ENCODE data around the gene PJA2.

The PJA2 gene

DNA sequence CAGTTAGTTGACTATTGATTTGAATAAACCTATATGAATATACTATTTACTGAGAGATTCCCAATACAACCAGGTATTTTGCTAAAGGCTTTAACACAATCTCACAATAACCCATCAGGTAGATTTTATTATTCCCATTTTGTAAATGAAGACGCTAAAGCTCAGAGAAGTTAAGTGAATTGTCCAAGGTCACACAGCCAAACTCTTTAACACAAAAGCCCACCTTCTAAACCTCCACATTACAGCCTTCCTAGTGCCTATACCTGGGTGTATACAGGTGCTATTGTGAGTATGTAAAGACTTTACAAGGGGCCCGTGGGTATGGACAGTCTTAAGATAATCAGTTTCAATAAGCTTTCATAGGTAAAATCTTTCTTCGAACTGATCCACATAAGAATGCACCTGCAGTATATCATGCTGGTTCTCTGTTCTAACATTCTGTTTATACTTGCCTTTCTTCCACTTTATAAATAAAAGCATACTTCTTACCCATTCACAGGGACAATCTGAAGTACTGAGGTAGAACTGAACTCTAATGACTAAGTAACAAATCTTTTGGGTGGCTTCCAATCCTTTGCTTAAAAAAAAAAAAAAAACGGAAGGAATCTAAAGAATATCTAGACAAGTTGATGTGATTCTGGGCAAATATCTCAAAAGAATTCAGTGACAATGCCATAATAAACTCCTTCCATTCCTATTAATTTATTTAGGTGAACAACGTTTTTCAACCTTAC, 59.1 kb downstream of the PJA2 start:
- ATAC-seq (replicated peaks) (no peak), DNase-seq (no peak)
- Mint-ChIP-seq H3K4me3 (no peak overlapping the region), H3K27me3 (no peaks in the 10 kb centered on the region), H3K4me1 (peaks cover 6 to 23% of the 10 kb centered on the region in 2 donors), H3K9me3 (no peaks in the 10 kb centered on the region), H3K27ac (no peak overlapping the region), H3K36me3 (peaks cover 14 to 22% of the 10 kb centered on the region in 2 donors)

GRCh38 chr5:109349388-109349787, 60.4 kb downstream of the PJA2 start:
- Mint-ChIP-seq H3K4me3 (no peak overlapping the region), H3K27ac (no peak overlapping the region), H3K36me3 (peaks cover 14 to 32% of the 10 kb centered on the region in 2 donors), H3K4me1 (peaks cover 6 to 23% of the 10 kb centered on the region in 2 donors), H3K9me3 (no peaks in the 10 kb centered on the region), H3K27me3 (no peaks in the 10 kb centered on the region)
- ATAC-seq (replicated peaks), result no peak
- no peak for DNase-seq

DNA sequence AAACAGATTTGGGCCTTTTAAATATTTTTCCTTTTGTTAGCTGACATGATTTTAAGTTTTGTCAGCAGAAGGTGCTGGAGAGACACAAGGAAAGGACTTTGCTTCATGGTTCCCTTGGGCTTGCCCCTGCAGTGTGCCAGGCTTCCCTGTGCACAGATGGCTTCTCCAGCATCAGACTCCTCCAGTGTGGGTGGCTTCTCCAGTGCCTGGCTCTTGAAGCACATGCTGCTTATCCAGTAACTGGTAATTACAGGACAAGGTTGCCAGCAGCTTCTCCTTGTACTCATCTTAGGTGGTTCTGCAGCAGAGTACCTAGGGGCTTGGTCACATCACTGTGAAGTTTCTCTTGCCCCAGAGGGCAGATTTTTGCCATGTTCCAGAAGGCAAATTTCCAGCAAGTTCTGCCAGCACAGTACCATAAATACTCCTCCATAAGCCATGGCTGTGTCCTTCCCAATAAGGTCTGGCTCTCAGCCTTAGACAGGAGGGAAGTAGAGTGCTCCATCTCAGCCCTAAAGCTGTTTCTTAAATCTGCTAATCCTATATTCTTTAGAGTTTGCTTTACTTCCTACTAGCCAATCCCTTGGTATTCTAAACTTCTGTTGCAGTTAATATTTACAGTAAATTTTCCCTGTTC, 62.4 kb downstream of the PJA2 start:
- no peak overlapping the region for H3K4me3 Mint-ChIP-seq
- peaks cover 14 to 32% of the 10 kb centered on the region in 2 donors for H3K36me3 Mint-ChIP-seq
- no peaks in the 10 kb centered on the region for H3K27me3 Mint-ChIP-seq
- H3K27ac Mint-ChIP-seq, result peak overlapping the region; percentile 54
- no peaks in the 10 kb centered on the region for H3K9me3 Mint-ChIP-seq
- DNase-seq, result no peak
- H3K4me1 Mint-ChIP-seq, result peaks cover 6 to 23% of the 10 kb centered on the region in 2 donors
- ATAC-seq (replicated peaks), result no peak

DNA sequence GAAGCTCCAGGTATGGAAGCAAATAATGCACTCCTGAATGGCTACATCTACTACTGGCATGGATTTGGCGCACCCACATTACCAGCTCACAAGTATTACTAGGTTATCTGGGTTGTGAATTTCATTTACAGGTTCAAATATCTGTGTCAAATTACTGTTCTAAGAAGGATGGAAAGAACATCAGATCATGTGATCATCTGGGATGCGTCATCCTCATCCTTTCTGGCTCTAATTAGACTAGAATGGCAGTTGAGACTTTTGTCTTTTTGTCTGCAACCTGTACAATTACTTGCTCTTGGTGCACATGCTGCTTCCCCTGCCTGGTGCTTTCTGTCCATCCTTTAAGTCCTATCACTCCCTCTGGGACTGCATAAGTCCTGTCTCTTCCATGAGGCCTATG, 64.1 kb downstream of the PJA2 start:
- Mint-ChIP-seq H3K27ac (no peak overlapping the region), H3K9me3 (no peaks in the 10 kb centered on the region), H3K36me3 (peaks cover 14 to 29% of the 10 kb centered on the region in 2 donors), H3K4me1 (peaks cover 6 to 23% of the 10 kb centered on the region in 2 donors), H3K4me3 (no peak overlapping the region), H3K27me3 (no peaks in the 10 kb centered on the region)
- no peak for DNase-seq
- no peak for ATAC-seq (replicated peaks)

GRCh38 chr5:109340351-109340750, 69.4 kb downstream of the PJA2 start:
- no peak for ATAC-seq (replicated peaks)
- no peaks in the 10 kb centered on the region for H3K27me3 Mint-ChIP-seq
- peak overlapping the region in 1 of 2 donors; percentile 39 for H3K4me3 Mint-ChIP-seq
- peaks cover 18 to 36% of the 10 kb centered on the region in 2 donors for H3K36me3 Mint-ChIP-seq
- peaks cover 0 to 2% of the 10 kb centered on the region in 2 donors for H3K4me1 Mint-ChIP-seq
- H3K9me3 Mint-ChIP-seq, result no peaks in the 10 kb centered on the region
- DNase-seq, result no peak
- no peak overlapping the region for H3K27ac Mint-ChIP-seq

DNA sequence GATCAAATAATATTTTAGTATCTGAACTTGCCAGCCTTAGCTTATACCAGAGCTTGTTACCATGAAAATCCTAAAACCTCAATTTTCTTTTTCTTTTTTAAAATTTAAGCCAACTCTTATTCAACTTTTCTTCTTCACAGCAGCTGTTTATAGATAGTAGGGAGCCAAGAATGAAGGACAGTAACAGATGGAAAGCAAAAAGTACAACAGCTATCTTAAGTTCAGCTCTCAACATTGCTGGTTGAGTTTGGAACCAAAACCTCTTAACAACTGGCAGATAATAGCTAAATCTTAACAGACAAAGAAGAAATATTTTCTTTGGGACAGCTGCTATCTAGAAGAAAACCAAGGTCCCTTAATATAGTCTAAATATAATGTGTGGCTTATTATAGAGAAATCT, 74.7 kb downstream of the PJA2 start:
- Mint-ChIP-seq H3K4me1 (peaks cover 0 to under 1% of the 10 kb centered on the region in 2 donors), H3K36me3 (peaks cover 20 to 32% of the 10 kb centered on the region in 2 donors), H3K9me3 (no peaks in the 10 kb centered on the region), H3K4me3 (no peak overlapping the region), H3K27ac (no peak overlapping the region), H3K27me3 (no peaks in the 10 kb centered on the region)
- ATAC-seq (replicated peaks), result no peak
- DNase-seq, result no peak

- no peaks in the 10 kb centered on the region for H3K4me1 Mint-ChIP-seq
- H3K27ac Mint-ChIP-seq, result no peak overlapping the region
- ATAC-seq (replicated peaks) (no peak), DNase-seq (no peak)
- no peaks in the 10 kb centered on the region for H3K9me3 Mint-ChIP-seq
- peaks cover 17 to 27% of the 10 kb centered on the region in 2 donors for H3K36me3 Mint-ChIP-seq
- no peak overlapping the region for H3K4me3 Mint-ChIP-seq
- no peaks in the 10 kb centered on the region for H3K27me3 Mint-ChIP-seq
Measured at GRCh38 chr5:109334056-109334455, 75.7 kb downstream of the PJA2 start.

GRCh38 chr5:109329333-109330237, 80.2 kb downstream of the PJA2 start:
- Mint-ChIP-seq H3K27me3 (no peaks in the 10 kb centered on the region), H3K4me3 (no peak overlapping the region), H3K27ac (no peak overlapping the region), H3K4me1 (no peaks in the 10 kb centered on the region), H3K9me3 (no peaks in the 10 kb centered on the region), H3K36me3 (peaks cover 12 to 23% of the 10 kb centered on the region in 2 donors)
- DNase-seq, result no peak
- ATAC-seq (replicated peaks), result no peak

- no peak for DNase-seq
- Mint-ChIP-seq H3K4me1 (no peaks in the 10 kb centered on the region), H3K27me3 (no peaks in the 10 kb centered on the region), H3K36me3 (peaks cover 14 to 24% of the 10 kb centered on the region in 2 donors), H3K4me3 (no peak overlapping the region), H3K27ac (peak overlapping the region; percentile 26), H3K9me3 (no peaks in the 10 kb centered on the region)
- ATAC-seq (replicated peaks), result no peak
Measured at GRCh38 chr5:109328626-109329025, 81.1 kb downstream of the PJA2 start.

GRCh38 chr5:109327570-109327969, 82.2 kb downstream of the PJA2 start:
- Mint-ChIP-seq H3K4me3 (no peak overlapping the region), H3K9me3 (no peaks in the 10 kb centered on the region), H3K36me3 (peaks cover 12 to 26% of the 10 kb centered on the region in 2 donors), H3K27ac (no peak overlapping the region), H3K4me1 (no peaks in the 10 kb centered on the region), H3K27me3 (no peaks in the 10 kb centered on the region)
- DNase-seq (no peak), ATAC-seq (replicated peaks) (no peak)

GRCh38 chr5:109326919-109327318, 82.9 kb downstream of the PJA2 start:
- no peak overlapping the region for H3K27ac Mint-ChIP-seq
- no peaks in the 10 kb centered on the region for H3K4me1 Mint-ChIP-seq
- no peak overlapping the region for H3K4me3 Mint-ChIP-seq
- peaks cover 12 to 28% of the 10 kb centered on the region in 2 donors for H3K36me3 Mint-ChIP-seq
- ATAC-seq (replicated peaks) (no peak), DNase-seq (no peak)
- no peaks in the 10 kb centered on the region for H3K9me3 Mint-ChIP-seq
- H3K27me3 Mint-ChIP-seq, result no peaks in the 10 kb centered on the region

- peaks cover 0 to 2% of the 10 kb centered on the region in 2 donors for H3K4me1 Mint-ChIP-seq
- DNase-seq (no peak), ATAC-seq (replicated peaks) (no peak)
- H3K36me3 Mint-ChIP-seq, result peaks cover 13 to 34% of the 10 kb centered on the region in 2 donors
- H3K27ac Mint-ChIP-seq, result no peak overlapping the region
- H3K4me3 Mint-ChIP-seq, result no peak overlapping the region
- no peaks in the 10 kb centered on the region for H3K27me3 Mint-ChIP-seq
- H3K9me3 Mint-ChIP-seq, result no peaks in the 10 kb centered on the region
Measured at GRCh38 chr5:109325456-109325855, 84.3 kb downstream of the PJA2 start.

DNA sequence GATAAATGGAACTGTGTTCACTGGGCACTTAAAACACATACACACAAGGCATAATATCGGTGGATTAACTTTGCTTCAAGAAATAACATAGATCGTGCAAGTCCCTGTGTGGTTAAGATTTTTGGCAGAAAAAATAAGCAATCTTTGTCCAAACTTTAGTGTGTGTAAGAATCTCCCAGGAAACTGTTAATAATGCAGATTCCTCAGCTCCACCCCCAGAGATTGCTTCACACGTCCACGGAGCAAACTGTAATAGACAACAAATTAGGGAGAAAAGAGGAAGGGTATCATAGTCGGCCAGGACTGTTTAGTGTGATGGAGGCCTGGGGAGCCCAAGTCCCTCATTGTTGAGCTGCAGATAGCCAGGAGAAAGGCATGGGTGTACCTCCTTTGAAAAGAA, 84.8 kb downstream of the PJA2 start:
- Mint-ChIP-seq H3K9me3 (no peaks in the 10 kb centered on the region), H3K36me3 (peaks cover 15 to 37% of the 10 kb centered on the region in 2 donors), H3K4me3 (no peak overlapping the region), H3K4me1 (peaks cover 0 to 2% of the 10 kb centered on the region in 2 donors), H3K27ac (no peak overlapping the region), H3K27me3 (no peaks in the 10 kb centered on the region)
- no peak for ATAC-seq (replicated peaks)
- DNase-seq, result no peak

DNA sequence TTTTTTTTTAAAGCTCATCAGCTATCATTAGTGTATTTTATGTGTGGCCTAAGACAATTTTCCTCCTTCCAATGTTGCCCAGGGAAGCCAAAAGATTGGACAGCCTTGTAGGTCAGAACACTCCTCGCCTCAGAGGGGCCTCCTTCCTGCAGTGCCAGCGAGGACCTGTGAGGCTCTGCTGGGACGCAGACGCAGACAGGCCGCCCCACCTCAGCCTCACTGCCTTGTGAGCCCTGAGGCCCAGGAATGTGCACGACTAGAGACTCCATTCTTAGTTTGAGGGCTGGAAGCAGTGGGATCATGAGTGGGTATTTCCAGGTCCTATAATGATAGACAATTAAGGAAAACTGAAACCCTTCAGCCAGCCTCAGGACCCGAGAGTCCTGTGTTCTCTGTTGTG, 85.4 kb downstream of the PJA2 start:
- Mint-ChIP-seq H3K9me3 (no peaks in the 10 kb centered on the region), H3K36me3 (peaks cover 15 to 37% of the 10 kb centered on the region in 2 donors), H3K27ac (no peak overlapping the region), H3K4me3 (no peak overlapping the region), H3K27me3 (no peaks in the 10 kb centered on the region), H3K4me1 (peaks cover 0 to 2% of the 10 kb centered on the region in 2 donors)
- DNase-seq (no peak), ATAC-seq (replicated peaks) (no peak)

Measured in stimulated activated naive B cell treated with anti-CD40 and anti-IgM and Interleukin-4, amounts not matched to agents 10 μg/mL and 1 μg/mL and 100 μg/mL, for 72 hours (primary cell).